ENCODE results near the gene CDC34.

Gene CDC34

DNA sequence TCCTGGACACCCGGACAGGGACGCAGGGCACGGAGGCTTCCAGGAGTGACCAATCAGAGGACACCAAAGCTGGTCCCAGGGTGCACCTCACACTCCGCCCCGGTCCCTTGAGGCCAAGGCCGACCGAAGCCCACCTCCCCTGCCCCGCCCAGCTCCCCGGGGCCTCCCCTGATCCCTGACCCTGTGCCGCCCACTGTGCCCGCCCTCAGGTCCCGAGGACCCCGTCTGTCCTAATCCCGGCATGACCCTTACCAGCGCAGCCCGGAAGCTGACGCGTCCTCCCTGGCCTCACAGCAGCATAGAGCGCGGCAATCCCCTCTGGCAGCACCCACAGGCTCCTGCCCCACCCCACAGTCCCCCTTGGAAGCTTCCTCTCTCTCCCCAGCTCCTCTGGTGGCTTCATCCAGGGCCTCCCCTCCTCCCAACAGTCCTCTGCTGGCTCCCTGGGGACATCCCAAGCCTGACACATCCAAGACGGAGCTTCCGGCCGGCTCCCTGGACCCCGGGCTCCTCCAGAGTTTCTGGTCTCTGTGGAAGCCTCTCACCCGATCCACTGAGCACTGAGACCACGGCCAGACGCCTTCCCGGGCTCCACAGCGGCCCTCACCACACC lies 7.4 kb upstream of the CDC34 start:
- no peak for DNase-seq

DNA sequence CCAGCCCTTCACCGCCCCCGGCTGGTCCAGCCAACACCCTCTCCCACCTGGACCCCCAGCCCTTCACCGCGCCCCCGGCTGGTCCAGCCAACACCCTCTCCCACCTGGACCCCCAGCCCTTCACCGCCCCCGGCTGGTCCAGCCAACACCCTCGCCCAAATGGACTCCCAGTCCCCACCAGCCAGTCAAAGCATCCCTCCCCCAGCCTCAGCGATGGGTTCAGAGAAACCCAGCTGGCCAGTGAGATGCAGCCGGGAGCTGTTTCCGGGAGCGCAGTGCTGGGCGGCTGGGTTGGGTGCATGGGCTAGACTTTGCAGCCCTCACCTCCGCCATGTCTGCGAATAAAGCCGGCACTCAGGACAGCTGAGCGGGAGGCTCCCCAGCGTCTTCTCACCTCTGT lies 6.5 kb upstream of the CDC34 start:
- no peak for DNase-seq

- no peak for DNase-seq
Measured at GRCh38 chr19:525857-526419, 5.6 kb upstream of the CDC34 start.

DNA sequence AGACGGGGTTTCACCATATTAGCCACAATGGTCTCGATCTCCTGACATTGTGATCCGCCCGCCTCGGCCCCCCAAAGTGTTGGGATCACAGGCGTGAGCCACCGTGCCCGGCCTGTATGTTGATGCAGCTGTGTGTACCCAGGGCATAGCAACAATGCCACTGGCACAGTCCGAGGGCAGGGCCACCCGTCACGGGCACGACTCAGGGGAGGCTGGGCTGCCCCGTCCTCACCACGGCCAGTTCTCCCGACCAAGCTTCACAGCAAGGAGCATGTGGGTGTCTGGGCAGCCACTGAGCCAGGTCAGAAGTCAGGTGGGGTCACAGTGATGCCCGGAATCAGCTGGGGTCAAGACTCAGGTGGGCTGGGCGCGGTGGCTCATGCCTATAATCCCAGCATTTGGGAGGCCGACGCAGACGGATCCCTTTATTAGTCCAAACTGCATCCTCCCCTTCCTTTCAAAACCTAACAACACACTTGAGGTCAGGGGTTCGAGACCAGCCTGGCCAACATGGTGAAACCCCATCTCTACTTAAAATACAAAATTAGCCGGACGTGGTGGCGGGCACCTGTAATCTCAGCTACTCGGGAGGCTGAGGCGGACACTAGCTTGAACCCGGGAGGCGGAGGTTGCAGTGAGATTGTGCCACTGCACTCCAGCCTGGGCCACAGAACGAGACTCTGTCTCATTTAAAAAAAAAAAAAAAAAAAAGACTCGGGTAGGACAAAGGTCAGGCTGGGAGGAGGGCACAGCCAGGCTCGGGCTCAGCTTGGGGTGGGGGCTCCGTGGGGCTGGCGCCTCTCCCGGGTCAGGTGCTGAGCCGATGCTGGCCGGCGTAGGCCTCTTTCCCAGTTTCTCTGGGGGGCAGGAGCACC lies 1.2 kb upstream of the CDC34 start:
- no peak for DNase-seq

DNA sequence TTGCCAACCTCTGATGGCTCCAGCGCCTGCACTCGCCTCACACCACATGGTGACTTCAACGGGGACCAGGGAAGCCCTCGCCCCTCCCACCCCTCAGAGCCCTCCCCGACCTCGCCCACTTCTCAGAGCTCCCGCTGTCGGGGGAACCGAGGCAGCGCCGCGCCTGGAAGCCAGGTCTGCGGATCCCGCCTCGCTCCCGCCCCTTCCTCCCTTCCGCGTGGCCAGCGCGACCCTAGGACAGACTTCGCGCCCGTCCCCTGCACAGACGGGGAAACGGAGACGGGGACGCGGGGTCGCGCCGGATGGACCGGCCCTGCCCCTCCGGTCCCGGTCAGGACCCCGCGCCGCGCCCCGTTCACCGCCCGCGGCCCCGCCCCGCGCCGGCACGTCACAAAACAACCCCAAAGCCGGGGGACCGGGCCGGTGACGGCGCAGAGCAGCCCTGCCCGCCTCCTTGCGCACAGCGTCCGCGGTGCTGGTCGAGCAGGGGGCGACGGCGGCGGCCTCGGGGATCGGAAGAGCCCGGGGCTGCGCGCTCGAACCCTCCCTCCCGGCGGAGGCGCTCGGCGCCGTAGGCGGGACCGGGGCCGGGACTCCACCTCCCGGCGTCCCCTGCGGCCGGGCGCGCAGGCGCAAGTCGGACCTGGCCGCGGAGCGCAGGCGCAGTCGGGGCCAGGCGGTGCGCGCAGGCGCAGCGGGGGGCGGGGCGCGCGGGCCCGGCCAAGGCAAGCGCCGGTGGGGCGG lies 379 bp upstream of the CDC34 start:
- DNase-seq: peak; percentile 88

GRCh38 chr19:532561-533363 lies 1.2 kb downstream of the CDC34 start:
- peak; percentile 44 for DNase-seq

DNA sequence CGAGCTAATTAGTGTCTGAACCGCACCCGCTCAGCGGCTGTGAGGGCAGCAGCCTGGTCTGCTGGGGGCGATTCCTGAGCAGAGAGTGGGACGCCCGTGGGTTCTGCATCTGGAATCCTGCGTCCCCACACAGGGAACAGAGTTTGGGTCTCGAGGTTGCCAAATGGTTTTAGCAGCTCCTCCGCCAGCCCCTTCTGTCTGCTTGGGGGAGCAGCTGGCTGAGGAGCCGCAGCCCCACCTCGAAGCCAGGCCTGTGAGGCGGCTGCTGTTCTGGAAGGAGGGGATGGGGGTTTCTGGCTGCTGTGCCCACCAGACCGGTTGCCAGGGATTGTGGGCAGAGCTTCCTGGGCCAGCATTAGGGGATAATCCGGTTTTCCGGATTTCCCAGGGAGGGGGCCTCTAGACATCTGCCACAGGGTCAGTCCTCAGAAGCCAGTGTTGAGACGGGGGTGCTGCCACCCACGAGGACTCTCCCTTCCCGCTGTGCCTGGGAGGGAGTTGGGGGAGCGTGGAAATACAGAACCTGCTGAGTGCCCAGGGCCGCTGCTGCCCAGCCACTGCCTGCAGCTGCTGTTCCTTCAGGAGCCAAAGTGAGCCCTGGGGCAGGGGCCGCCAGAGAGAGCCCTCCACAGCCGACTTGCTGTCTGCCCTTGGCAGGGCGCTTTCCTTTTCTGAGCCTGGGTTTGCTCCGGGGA lies 2.0 kb downstream of the CDC34 start:
- no peak for DNase-seq

- DNase-seq: no peak
Measured at GRCh38 chr19:534088-534487, 2.5 kb downstream of the CDC34 start.

GRCh38 chr19:535017-535835 lies 3.7 kb downstream of the CDC34 start:
- DNase-seq: no peak

DNA sequence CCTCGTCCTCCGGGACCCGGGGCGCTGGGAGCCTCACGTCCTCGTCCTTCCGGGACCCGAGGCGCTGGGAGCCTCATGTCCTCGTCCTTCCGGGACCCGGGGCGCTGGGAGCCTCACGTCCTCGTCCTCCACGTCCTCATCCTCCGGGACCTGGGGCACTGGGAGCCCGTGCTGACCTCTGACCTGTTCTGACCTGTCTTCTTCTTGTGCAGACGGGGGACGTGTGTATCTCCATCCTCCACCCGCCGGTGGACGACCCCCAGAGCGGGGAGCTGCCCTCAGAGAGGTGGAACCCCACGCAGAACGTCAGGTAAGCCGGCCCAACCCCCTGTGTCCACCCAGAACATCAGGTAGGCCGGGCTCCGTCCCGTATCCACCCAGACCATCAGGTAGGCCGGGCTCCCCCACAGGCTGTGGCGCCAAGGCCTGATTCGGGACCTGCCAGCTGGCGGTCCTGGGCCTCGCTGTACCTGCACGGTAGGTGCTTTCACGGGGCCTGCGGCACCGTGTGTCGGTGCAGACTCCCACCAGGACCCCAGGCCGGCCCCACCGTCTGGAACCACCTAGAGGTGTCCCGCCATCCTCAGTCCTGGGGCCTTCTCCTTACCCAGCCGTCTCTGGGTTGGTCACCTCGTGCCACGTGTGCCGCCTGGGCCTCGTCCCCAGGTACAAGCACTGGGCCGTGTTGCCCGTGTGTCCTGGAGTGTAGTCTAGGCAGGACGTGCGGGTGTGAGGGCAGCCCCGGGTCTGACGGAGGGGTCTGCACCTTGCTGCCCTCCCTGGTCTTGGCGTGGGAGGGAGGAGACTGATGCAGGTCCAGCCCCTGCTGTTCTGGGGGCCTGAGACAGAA lies 4.7 kb downstream of the CDC34 start:
- DNase-seq: no peak

GRCh38 chr19:536881-537404 lies 5.4 kb downstream of the CDC34 start:
- DNase-seq: no peak

DNA sequence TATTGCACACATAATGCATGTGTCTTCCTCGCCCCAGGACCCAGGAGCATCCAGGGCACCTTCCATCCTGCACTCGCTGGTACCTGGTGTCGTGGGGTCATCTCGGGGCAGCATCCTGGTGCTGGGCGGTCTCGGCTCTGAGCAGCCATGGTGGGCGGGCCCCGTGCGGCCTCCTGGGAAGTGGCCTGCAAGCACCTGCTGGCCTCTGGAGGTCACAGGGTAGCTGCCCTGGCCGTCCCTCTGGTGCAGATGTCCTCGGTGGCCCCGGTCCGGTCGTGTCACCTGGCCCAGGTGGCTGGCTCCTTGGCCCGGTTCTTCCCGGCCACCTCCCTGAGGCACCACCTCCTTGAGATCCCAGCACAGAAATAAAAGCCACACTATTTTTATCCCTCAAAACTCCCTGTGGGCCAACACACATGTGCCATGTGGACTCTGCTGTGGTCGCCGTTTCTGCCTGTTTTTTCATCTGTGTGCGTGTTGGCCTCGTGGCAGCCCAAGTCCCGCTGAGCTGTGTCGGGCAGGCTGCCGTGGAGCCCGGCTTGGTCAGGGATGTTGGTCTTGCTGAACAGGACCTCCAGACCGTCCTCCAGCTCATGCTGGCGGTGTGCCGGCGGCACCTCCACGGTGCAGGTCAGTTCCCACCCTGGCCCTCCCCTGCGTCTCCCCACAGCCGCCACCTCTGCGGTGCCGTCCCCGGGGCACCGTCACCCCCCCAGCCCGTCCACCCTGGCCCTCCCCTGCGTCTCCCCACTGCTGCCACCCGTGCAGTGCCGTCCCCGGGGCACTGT lies 7.3 kb downstream of the CDC34 start:
- DNase-seq: no peak

DNA sequence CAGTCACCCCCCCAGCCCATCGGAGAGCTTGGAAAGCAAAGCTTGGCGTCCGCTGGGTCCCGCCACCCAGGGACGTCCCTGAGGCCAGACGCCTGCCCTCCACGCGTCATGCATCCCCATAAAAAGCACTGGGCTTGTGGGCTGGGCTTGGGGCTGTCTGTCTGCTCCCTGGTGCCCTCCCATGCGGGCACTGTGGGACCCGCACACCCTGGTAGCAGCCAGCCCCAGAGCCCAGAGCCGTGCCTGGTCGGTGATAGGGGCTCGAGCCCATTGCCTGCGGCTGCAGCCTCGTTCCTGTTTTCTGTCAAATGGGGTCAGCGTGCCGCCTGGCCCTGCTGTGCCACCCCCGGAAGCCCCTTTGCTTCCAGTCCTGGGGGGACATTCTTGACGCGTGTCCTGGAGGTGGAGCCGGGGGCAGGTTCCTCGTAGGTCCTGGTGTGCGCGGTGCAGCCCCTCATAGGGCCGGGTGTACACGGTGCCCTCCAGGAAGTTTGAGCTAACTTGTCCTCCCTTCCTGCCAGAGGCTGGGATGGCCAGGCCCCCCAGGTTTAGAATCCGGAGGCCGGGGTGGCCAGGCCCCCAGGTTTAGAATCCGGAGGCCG lies 8.0 kb downstream of the CDC34 start:
- DNase-seq: no peak

- no peak for DNase-seq
Measured at GRCh38 chr19:540867-541637, 9.5 kb downstream of the CDC34 start.

GRCh38 chr19:541699-542098 lies 10.1 kb downstream of the CDC34 start:
- DNase-seq: no peak

GRCh38 chr19:542173-542866 lies 10.8 kb downstream of the CDC34 start:
- no peak for DNase-seq

All from CD4-positive, alpha-beta T cell treated with Interleukin-15 for 1 hour (primary cell).